Right ventricle myocardium inferior (tissue), 1 donor: ENCODE results near the gene NFKB1. TPM values are rescaled to one million over a fixed set of nuclear protein-coding genes. Genes with fewer than 3 reads are reported as not detected.

Experiments
- ATAC-seq: fragments of 200-7000 bp; cut with Tn5 transposase; one replicate; pipeline ENCODE4 v1.9.1; 2020; ENCODE audit warnings: mild to moderate bottlenecking, moderate library complexity
- DNase-seq: peaks from one replicate; pipeline ENCODE4 v3.0.0; 2021; ENCODE audit errors: missing footprints
- intact Hi-C: fragments of 100-400 bp; cut with DNase I; formaldehyde crosslinking; loops from one replicate; pipeline ENCODE4 v1.11.0; 2022
- total RNA-seq: library from RNA; stranded (reverse); fragmentation: NEBNext Ultra II Directional; extraction: Animal tissue kit (Norgen Biotek cat#: 25700); gene quantifications from one replicate; pipeline ENCODE4 v1.2.1, GENCODE V29; 2021
- donor health status: DM: no; HTN: yes; CAD: no; lungs with severe emphysema.

The NFKB1 gene
- total RNA-seq, 1 donor from 2014 or later, result 20.6 TPM

- no peak for ATAC-seq
- DNase-seq, result no peak
These were observed 20.9 kb downstream of the NFKB1 start for GRCh38 chr4:102522031-102522440.

GRCh38 chr4:102524691-102525090, 23.5 kb downstream of the NFKB1 start:
- DNase-seq (no peak), ATAC-seq (no peak)
- intact Hi-C loops, result no loop called here

More at GRCh38 chr4:102522031-102522440, 20.9 kb downstream of the NFKB1 start:
- intact Hi-C loops, result no loop called here

- intact Hi-C loops, result no loop called here
- DNase-seq, result no peak
- ATAC-seq, result no peak
These were observed 23.9 kb downstream of the NFKB1 start for GRCh38 chr4:102525097-102525496.

- intact Hi-C loops, result no loop called here
- DNase-seq (no peak), ATAC-seq (no peak)
These were observed 24.3 kb downstream of the NFKB1 start for GRCh38 chr4:102525504-102525903.

- no peak for DNase-seq
- no peak for ATAC-seq
- intact Hi-C loops, result no loop called here
These were observed 25.4 kb downstream of the NFKB1 start for GRCh38 chr4:102526532-102526931.

GRCh38 chr4:102527695-102528283, 26.6 kb downstream of the NFKB1 start:
- DNase-seq (no peak), ATAC-seq (no peak)
- intact Hi-C loops, result no loop called here

GRCh38 chr4:102529977-102530376, 28.8 kb downstream of the NFKB1 start:
- ATAC-seq (no peak), DNase-seq (no peak)
- intact Hi-C loops, result no loop called here

GRCh38 chr4:102530986-102531385, 29.8 kb downstream of the NFKB1 start:
- no peak for ATAC-seq
- DNase-seq, result no peak
- intact Hi-C loops, result no loop called here

- intact Hi-C loops, result no loop called here
- ATAC-seq, result no peak
- no peak for DNase-seq
These were observed 30.3 kb downstream of the NFKB1 start for GRCh38 chr4:102531462-102531861.

- intact Hi-C loops, result no loop called here
- ATAC-seq, result no peak
- no peak for DNase-seq
These were observed 32.2 kb downstream of the NFKB1 start for GRCh38 chr4:102533348-102533747.

GRCh38 chr4:102533904-102534303, 32.7 kb downstream of the NFKB1 start:
- intact Hi-C loops, result no loop called here
- no peak for ATAC-seq

GRCh38 chr4:102534845-102535244, 33.7 kb downstream of the NFKB1 start:
- no peak for ATAC-seq
- intact Hi-C loops, result no loop called here

More at GRCh38 chr4:102533904-102534303, 32.7 kb downstream of the NFKB1 start:
- no peak for DNase-seq

GRCh38 chr4:102535398-102536082, 34.4 kb downstream of the NFKB1 start:
- intact Hi-C loops, result no loop called here
- DNase-seq (no peak), ATAC-seq (no peak)

More at GRCh38 chr4:102534845-102535244, 33.7 kb downstream of the NFKB1 start:
- DNase-seq, result no peak

GRCh38 chr4:102536768-102537167, 35.6 kb downstream of the NFKB1 start:
- intact Hi-C loops, result no loop called here
- DNase-seq, result no peak
- no peak for ATAC-seq

- DNase-seq, result no peak
- intact Hi-C loops, result no loop called here
- ATAC-seq, result no peak
These were observed 36.1 kb downstream of the NFKB1 start for GRCh38 chr4:102537269-102537668.

GRCh38 chr4:102541697-102542096, 40.5 kb downstream of the NFKB1 start:
- no peak for DNase-seq
- intact Hi-C loops, result no loop called here
- ATAC-seq, result peak; percentile 23

- intact Hi-C loops, result no loop called here
- DNase-seq, result no peak
- no peak for ATAC-seq
These were observed 42.1 kb downstream of the NFKB1 start for GRCh38 chr4:102543030-102543928.

- ATAC-seq (no peak), DNase-seq (no peak)
These were observed 45.5 kb downstream of the NFKB1 start for GRCh38 chr4:102546635-102547034.

GRCh38 chr4:102547973-102548372, 46.8 kb downstream of the NFKB1 start:
- intact Hi-C loops, result no loop called here
- no peak for ATAC-seq
- DNase-seq, result no peak

More at GRCh38 chr4:102546635-102547034, 45.5 kb downstream of the NFKB1 start:
- intact Hi-C loops, result no loop called here
